Hematopoietic multipotent progenitor cell treated with erythropoietin and hydrocortisone succinate and interleukin-3 and kit ligand, for 8 days (in vitro differentiated cells): Measurements from ENCODE around the gene NPAS3.

ENCODE experiments used
- DNase-seq: peaks from one replicate; pipeline ENCODE4 v3.0.0-alpha.2; 2015

Gene NPAS3

DNA sequence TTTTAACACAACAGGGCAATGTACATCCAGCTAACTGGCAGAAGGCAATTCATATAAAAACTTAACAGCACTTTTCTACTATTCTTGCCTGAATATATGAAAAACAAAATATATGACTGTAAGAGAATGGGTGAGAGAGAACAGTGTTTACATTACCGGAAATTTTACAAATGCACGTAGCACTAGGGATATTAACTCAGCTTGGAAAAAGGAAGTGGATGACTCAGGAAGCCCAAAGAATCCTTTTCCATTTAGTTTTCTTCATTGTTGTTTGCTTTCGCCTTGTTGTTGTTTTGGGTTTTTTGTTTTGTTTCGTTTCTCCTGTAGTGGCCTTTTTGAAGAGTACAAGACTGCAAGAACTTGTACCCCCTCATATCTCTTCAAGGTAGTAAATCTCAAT lies 716.7 kb downstream of the NPAS3 start:
- DNase-seq, result no peak

DNA sequence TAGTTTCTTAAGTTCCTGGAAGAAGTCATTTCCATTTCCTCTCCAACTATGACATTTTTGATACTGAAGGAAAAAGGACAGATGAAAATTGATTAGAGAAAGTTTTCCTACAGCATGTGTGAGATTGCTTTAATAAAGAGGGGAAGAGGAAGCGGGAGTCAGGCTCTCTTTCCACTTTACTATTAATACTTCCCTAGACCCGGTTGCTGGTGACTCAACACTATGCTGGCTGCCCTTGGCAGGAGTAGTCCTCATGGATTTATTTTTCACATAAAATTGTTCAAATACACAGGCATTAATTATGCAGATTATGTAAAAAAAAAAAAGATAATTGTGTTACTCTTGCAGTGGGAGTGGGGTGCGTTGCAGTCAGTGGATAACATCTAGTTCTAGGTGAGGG lies 718.8 kb downstream of the NPAS3 start:
- DNase-seq, result no peak

DNA sequence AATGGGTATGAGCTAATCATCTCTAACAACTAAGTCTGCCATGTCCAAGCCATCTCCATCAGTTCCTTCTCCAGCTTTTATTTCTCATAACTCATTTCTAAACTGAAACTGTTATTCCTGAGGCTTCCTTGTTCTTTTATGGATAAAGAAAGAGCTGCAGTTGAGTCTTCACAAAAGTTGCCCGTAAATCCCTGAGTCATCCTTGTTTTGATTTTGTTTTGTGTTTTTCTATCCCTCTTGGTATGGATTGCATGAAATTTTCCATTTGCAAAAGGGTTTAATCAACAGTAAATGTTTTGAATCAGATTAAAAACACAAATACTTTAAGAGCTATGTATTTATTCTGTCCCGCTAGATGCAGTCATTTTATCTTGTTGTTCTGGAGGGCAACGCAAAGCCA lies 721.6 kb downstream of the NPAS3 start:
- DNase-seq, result no peak

DNA sequence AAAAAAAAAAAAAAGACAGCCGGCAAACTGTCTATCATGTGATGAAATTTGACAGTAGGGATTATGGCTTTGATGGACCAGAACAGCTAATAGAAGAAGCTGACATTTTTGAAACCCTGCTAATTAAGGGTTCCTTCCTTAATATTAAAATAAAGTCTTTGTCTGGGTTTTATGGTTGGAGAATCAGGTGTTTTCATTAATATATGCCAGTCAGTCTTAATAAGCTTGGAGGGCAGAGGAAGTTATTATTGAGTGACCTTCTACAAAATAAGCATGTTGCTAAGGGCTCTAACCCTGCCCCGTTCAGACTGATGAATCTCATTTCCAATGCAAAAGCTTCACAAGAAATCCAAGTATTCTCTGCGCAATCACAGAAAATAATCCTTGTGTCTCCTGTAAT lies 722.4 kb downstream of the NPAS3 start:
- no peak for DNase-seq

DNA sequence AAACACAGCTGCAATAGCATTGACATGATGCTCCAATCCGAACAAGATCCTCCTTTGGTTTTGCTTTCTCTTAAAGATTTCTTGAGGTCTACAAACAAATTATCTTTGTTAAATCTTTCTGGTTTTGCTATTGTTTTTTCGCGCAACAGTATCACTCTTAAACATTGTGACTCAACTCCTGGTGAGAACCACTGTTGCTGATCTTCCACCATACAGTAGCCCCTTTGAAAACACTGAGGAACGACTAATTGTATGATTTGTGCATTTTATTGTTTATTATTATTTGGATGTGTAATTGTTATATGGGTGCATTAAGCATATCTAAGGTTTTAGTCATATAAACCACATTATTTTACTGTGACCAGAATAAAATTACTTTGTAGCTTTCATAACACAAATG lies 729.4 kb downstream of the NPAS3 start:
- DNase-seq, result no peak

DNA sequence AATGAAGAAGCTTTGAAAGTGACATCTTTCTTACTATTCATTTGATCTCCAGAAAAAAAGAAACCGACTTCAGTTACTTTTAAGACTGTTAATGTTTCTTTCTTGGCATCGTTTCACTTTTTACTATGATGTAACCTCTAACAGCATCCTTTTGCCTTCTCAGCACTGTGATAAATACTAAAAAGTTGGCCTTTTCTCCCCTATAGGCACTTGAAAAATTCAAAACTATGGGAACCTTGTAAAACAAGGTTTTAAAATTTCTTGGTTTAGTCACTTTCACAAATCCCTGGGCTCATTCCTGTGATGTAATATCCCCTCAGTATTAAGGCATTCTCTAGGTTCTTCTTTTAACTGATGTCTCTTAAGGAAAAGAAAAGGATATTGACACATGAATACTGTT lies 730.4 kb downstream of the NPAS3 start:
- no peak for DNase-seq

DNA sequence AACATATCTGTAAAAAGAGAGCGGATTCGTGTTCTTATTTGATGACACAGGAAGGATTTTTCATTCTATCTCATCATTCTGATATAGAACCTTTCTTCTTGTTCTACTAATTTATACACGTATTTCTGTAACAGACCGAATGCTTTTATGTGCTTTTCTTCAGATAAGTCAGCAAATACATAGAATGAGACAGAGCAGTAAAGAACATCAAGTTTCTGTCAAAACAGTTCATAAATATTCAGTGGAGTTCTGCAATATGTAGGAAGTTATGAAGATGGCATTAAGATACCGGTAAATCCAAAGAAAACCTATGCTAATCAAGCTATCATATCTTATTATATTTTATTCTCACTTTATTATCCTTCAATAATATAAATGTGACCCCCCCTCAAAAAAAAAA lies 731.6 kb downstream of the NPAS3 start:
- no peak for DNase-seq

DNA sequence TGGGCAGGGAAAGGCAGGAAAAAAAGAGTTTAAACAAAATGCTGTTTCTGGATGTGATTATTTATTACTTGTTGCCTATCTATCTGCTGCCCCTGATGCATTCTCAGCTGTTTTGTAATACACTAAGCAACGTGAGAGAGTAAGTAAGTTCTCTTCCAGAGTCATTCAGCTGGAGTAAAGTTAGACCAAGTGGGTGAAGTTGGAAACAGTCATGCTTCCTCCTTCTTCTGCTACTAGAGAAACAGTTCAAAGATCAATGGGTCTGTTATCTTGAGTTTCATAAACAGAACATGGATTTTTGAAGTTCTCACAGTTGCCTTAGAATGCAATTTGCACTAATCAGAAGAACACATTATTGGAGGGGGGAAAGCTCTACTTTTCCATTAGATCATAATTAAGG lies 732.9 kb downstream of the NPAS3 start:
- no peak for DNase-seq

DNA sequence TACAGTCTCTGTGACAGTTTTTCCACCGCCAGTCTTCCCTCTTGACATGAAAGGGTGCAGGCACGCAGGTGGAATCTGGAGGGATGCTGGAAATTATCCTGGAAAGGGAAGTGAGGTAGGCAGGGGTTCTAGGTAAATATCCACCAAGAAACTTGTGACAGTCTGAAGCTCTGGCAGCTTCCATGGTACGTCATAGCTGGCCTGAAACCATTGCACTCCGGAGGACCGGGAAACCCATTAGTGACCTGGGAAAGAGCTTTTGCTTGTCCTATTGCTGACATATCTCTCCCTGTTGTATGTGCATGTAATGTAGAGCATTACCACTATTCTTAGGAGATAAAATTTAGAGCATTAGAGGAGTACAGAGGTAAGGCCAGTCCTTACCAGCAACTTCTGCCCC lies 736.2 kb downstream of the NPAS3 start:
- no peak for DNase-seq

DNA sequence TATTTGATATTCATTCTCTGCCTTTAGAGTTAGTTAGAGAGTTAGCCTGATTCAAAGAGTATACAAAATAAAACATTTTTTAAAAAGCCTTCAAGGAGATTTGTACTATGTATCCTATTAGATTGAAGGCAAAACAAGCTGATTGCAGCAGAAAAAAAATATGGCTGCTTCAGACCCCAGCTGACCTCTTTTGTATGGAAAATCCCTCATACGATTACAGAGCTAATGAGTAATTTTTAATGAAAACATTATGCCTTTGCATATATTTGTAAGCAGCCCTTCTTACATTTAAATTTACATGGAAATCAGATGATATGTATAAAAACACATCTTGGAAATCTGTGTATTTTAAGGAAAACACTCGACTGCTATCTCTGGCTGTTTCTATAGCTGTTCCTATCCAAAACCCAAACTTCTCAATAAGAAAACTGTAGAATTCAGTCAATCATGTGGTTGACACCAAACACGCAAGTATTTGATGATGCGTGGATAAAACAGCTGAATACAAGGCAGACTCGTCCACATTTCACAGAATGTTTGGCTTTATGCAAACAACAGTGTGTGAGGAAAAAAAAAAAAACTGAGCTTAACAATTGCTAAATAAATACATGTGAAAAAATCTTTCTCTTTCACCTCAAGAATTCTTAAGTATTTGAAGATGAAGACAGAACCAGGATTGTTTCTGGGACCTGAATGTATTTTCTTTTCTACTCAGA lies 736.9 kb downstream of the NPAS3 start:
- no peak for DNase-seq

DNA sequence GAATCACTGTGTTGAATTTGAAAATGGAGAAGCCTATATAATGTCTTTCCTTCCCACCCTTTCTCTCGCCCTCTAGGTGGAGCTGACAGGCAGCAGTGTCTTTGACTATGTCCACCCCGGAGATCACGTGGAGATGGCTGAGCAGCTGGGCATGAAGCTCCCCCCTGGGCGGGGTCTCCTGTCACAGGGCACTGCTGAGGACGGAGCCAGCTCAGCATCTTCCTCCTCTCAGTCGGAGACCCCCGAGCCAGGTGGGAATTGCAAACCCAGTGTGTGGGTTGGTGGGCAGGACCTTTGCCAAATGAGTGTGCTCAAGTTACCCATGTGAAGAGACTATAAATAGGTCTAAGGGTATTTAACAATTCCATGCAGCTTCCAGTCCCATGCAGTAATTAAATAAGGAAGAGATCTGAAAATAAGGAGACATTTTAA lies 737.5 kb downstream of the NPAS3 start:
- peak; percentile 42 for DNase-seq

DNA sequence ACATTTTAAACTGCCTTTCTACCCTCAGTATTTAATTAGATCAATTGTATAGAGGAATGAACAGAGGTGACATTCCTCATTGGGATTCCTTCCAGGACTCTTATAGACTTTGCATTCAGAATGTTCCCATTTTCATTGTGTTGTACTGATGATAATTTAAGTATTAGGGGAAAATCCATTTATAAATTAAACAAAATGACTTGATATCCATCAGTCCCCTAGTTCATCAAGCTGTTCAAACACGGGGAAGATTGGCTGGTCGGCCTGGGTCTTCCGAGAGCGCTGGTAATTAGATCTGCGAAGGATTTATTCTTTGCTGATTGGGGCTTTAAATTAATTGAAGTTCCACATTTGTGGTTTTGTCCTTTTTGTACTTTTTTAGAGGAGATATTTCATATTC lies 738.2 kb downstream of the NPAS3 start:
- DNase-seq, result no peak

DNA sequence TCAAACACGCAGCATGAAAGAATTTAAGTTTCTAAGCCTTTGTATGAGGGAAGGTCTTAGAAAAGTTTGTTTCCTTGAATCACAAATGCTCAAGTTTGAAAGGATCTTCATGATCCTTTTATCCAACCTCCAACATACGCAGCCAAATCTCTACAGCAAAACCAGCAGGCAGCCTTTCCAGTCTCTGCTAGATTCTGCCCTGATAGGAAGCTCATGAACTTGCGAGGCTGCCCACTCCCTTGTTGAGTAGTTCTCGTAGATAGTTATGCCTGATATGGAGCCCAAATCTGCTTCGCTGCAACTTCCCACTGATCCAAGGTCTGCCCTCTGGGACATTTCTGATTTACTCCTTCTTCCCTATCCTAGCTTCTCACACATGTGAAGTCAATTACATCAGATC lies 739.3 kb downstream of the NPAS3 start:
- DNase-seq, result no peak

DNA sequence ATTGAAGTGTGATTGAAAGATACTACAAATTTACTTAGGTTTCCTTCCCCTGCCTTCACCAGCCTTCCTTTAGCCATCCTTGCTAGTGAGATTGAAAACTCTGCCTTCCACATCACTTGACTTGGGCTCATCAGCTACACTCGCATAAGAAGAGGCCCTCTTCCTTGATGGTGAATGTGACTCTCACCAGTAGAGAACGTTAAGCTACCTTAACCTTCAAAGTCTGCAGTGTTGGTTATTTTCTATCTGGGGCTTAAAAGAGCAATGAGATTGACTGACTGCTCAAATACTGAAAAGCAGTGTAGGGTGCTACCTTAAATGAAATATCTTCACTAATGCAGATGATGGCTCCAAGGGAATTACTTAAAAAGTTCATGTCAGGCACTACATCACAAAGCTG lies 740.3 kb downstream of the NPAS3 start:
- no peak for DNase-seq

DNA sequence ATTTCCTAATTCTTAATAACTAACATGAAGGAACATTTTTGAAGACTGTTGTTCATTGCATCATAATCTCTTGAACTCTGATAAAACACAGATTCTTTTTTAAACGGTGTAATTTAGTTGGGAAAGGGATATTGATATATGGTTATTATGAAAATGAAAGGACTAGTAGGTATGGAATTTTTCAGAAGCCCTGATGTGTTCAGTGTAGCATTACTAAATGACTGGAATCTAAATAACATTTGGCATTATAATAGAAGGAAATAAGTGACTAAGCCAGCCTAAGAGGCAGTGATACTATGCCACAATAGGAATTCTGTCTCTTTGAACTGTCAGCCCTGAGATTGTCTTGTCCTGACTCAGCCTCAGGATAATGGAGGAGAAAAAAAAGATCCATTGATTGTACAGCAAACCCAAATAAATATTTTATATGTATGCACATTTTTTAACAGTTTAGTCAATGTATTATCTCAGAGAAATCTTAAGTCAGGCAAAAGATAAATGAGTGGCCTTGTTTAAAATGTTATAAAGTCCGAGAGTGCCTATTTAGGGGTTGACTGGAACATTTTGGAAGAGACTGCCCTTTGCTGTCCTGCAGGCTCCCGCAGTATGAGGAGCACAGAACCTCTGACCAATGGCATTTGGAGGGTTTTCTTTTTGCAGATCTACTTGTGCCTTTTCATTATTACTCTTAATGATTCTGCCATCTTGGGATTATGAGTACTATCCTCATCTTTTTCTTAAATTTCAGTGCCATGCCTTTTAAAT lies 741.0 kb downstream of the NPAS3 start:
- DNase-seq, result no peak

DNA sequence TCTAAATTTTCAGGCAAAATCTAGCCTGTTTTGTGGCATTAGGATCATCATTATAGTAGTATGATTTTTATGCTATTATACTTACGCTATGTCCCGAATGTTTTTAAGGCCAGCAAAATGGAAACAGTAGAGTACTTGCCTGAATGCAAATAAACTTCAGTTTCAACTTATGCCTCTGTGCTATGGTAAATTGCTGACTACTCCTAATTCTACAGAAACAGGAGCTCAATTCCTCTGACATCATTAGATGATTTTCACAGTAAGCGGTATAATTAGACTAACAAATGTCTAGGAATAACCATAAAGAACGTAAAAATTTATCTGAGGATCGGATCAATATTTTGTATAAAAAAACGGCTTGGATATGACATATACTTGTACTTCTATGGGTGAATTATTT lies 742.2 kb downstream of the NPAS3 start:
- no peak for DNase-seq

DNA sequence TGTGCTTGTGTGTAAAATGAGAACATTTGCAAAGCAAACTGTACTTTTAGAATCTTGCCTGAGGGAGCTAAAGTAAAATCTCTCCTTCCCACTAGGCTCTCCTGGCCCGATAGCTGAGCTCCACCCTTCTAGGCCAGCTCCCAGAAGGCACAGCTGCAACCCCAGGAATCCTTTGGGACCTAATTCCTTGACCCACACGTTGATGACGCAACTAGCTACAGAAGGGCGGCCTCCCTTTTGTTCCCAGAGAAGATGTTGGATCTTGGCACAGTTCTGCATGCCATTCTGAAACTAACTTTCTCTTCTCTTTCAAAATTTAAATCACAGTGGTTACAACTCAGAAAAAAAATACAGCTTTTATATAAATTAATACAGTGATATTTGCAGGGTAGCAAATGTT lies 744.1 kb downstream of the NPAS3 start:
- no peak for DNase-seq

DNA sequence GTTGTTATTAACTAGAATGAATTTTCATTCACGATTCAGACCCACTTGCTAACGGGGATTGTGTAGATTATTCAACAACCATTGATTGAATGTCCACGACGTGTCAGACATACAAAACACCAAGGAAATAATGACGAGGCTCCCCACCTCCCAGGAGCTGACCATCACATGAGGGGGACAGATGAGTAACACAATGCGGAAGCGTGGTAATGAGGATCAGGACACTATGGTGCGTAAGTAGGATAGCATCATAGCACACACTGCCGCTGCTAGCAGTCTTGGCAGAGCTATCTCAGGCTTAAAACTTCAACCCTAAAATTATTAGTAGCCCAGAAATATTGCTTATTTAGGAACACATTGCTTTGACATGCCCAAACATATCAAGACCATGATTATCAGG lies 746.3 kb downstream of the NPAS3 start:
- no peak for DNase-seq

DNA sequence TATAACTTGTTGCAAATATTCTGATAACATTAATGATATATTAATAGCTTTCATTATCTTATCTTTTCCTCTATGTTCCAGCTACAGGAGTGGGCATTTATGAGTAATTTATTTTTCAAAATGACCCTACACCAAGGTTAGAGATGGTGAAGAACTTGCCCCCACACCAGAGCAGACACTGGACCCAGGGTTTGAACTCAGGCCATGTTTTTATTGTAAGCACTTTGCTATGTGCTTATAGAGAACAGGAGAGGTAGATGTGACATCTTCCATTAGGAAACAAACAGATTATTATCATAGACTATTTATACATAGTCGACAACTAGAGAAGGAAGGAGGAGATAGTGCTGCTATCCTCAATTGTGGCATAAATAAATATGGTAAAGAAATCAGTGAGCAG lies 747.0 kb downstream of the NPAS3 start:
- no peak for DNase-seq

DNA sequence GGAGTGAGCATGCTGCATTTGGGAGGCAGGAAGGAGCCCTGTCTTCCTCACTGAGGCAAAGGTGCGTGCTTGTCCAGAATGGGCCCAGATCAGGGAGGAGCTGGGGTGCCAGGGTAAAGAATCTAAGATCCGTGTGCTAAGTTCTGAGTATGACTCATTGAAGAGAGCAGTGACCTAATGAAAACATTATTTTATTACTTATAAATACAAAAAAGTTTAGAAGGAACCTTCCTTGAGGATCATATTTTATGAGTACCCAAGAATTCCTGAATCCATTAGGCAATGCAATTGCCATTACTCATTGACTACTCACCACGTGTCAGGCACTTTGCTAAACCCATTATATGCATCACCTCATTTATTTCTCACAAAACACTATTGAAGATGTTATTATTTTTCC lies 747.5 kb downstream of the NPAS3 start:
- no peak for DNase-seq

DNA sequence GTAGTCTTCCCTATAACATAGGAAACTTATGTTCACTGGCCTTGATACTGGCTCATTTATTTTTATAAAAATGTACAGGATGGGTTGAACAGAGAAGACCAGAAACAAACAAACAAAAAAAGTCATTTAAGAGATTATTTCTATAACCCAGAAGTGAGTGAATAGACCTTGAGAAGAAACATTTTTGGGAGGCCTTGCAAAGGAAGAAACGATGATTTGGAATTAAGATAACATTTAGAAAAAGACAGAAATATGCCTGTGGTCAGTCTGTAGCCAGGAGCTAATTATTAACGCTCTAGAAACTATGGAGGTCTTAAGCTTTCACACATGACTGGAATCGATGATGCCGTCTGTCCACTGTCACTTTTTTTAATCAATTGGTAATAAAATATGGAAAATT lies 748.2 kb downstream of the NPAS3 start:
- DNase-seq, result no peak

DNA sequence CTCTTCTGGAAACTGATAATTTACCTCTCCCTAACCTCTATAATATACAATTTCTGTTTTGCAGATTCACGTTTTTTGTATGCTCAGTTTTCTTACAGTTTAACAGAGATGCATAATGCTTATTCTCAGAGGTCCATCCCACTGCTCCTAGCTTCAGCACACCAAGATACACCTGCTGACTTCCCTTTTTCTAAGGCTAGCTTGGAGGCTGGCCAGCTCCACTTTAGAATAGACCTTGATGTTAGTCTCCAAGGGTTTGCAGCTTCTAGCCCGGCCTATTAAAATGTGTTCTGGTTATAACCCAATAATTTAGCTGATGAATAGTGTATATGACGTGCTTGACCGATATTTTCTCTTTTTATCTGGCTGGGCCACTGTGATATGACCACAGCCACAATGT lies 751.0 kb downstream of the NPAS3 start:
- DNase-seq, result no peak

DNA sequence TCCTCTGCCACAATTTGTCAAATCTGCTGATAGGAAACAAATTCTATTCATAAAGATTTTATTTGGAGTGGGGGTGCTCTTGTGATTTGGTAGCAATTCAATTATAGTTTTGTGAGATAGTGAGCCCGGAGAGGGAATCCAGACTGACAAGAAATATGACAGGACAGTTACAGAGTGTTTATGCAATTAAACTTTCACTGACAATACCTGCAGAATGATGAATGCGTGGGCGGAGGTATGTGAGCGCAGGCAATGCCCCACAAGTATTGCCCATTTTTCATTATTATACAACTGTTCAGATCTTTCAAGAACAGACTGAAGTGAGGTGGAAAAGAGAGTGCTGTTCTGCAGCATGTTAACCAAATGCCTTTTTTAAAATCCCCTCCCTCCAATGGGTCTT lies 753.2 kb downstream of the NPAS3 start:
- no peak for DNase-seq

DNA sequence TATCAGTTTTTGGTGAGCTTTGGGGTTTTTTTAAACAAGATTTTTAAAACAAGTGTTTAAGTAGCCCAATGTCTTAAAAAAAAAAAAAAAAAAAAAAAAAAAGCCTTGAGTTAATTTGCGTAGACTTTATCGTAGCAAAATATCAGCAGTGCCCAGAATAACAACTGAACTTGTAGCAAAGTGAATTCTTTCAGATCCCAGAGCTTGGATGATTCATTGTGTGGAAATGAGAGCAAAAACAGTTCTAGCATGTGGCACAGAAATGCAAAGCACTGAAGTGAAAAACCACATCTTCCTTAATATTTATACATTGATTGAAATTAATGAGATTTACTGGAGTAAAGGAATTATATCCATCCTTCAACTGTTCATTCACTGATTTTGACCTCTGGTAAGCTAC lies 754.1 kb downstream of the NPAS3 start:
- DNase-seq, result no peak

DNA sequence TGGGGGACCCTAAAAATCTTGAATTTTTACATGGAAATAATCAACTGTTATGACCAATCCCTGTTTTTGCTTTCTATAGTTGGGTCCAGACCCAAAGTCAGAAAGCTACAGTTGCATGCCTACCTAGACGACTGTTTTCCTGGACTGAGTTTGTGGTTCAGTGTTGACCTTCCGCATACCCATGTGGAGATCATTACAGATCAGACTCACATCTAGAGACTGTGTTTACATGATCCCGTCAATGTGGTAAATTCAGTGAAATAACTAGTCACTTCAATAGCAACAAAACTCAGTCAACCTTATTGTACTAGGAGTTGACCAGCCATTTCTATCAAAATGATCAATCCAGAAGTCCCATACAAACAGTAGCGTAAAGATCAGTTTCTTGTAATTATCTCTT lies 754.6 kb downstream of the NPAS3 start:
- no peak for DNase-seq
